Measurements from ENCODE around the gene FOCAD. TPM values are rescaled to one million over a fixed set of nuclear protein-coding genes. Genes with fewer than 3 reads are reported as not detected.

Gene FOCAD
- total RNA-seq (10 to 100 TPM; 12.8 to 33.7 (median 22.3) TPM), polyA plus RNA-seq (10 to 100 TPM; 13.1 to 18.3 TPM), total RNA-seq (49.7 reads per million, percentile 71 among the genes with 10 or more reads in this experiment)

DNA sequence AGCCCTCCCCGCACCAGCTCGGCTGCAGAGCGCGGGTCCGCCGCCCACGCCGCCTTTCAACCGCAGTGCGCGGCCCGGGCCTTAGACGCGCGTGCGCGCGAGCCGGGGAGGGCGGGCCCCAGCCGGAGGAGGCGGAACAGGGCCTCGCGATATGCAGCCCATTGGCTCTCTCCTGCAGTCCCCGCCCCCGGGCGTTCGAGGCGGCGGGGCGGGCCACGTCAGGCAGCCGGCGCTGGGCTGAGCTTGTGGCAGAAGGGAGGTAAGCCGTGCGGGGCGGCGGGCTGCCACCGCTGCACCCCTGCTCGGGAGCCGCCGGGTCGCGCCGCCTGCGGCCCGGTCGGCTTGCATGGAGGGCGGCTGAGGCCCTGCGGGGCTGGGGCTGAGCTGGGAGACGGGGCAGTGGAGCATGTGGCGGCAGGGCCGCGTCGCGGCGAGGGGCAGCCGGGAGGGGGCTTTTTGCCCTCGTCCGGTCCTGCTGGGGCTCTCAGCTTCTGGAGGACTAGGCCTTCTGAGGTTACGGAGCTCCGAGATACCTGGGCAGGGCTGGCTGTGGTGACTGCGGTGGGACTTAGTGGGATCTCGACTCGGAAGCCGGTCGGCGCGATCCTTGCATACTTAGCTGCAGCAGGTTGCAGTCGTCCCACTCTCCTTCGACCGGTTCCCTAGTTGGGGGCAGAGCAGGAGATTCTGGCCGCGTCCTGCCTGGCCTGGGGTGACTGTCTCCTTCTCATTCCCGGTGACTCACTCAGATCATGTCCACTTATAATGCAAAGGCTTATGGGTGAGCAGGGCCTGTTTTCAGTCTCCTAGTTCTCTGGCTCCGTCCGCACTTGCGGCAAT, at the start of gene FOCAD:
TSS of gene FOCAD (plus strand) at position 225 of the 840 bp plus-strand sequence. CDS start 31,095 bp downstream, outside the sequence.
- no peaks in the 10 kb centered on the region for H3K36me3 ChIP-seq (ENCODE audit: control insufficient read depth in 2 of 3, insufficient read depth in 3 of 3, low read length in 3 of 3)
- ChIA-PET CTCF (interaction anchor here (0.7 to 1.4 kb wide), 7 partner anchors 14 to 663 kb away, joined by 3 to 5 read pairs (median 3); partner anchors contain the start of gene MLLT3), POLR2A (interaction anchor here (0.6 to 2.8 kb wide), 20 partner anchors 10 to 493 kb away, joined by 3 to 31 read pairs (median 3); partner anchors contain the start of genes HACD4 and MLLT3)
- ATAC-seq (peak; percentile 99), DNase-seq (peak; percentile 94 to 99 (median 96))
- Mint-ChIP-seq H3K27me3 (no peaks in the 10 kb centered on the region), H3K27ac (peak within 1 kb of the TSS; percentile 78 to 96 (median 92)), H3K4me3 (peak within 1 kb of the TSS; percentile 89 to 98 (median 96)), H3K4me1 (peaks cover 11 to 29% (median 24%) of the 10 kb centered on the region in 7 donors), H3K36me3 (peaks cover 0 to 3% (median 0%) of the 10 kb centered on the region in 5 donors), H3K9me3 (no peaks in the 10 kb centered on the region)
- intact Hi-C loops (cut with micrococcal nuclease), result loop anchor here (1.0 to 5.0 kb wide), 16 partner anchors 26 to 1581 kb away; partner anchors contain the start of genes HACD4 (in 2 of the 2), HAUS6 (in 1 of the 2), MLLT3 (in 1 of the 2) and MTAP (in 1 of the 2)
- H3K4me3 ChIP-seq (ENCODE audit: low read length), result peak within 1 kb of the TSS; percentile 95
- H3K4me1 ChIP-seq (ENCODE audit: control insufficient read depth in 2 of 2, insufficient read depth in 2 of 2, low read length in 2 of 2), result peaks cover 0 to 6% of the 10 kb centered on the region in 2 donors
- H3K27me3 ChIP-seq (ENCODE audit: control insufficient read depth in 2 of 2, insufficient read depth in 2 of 2, low read length in 2 of 2), result no peaks in the 10 kb centered on the region
- H3K9me3 ChIP-seq (ENCODE audit: control insufficient read depth in 2 of 3, low read length in 3 of 3), result no peaks in the 10 kb centered on the region
- H3K27ac ChIP-seq (ENCODE audit: low read depth, low read length), result peak within 1 kb of the TSS; percentile 81

DNA sequence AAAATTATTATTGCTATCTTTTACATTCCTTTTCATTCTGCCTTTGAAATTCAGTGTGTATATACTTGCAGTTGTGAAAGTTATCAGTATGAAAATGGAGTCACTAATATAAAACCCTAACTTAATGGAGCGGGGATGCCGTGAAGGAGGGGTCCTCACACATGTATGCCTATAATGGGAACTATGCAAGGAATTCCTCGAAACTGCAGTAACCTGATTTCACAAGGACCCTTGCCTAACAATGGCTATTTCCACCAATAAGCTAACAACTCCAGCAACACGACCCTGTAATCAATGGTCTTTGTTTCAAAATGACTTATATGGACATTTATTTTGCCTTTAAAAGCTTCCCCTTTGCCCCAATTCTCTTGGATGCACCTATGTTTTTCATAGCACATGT, 49.2 kb upstream of the FOCAD start:
- Mint-ChIP-seq H3K27ac (no peak overlapping the region), H3K4me1 (peaks cover 0 to 8% (median 3%) of the 10 kb centered on the region in 7 donors), H3K4me3 (no peak overlapping the region), H3K36me3 (peaks cover 0 to 1% (median 0%) of the 10 kb centered on the region in 5 donors), H3K9me3 (no peaks in the 10 kb centered on the region), H3K27me3 (peaks cover 0 to 47% (median 0%) of the 10 kb centered on the region in 5 donors)
- intact Hi-C loops (cut with micrococcal nuclease), result no loop called here
- POLR2A ChIA-PET, result no interaction called here
- ATAC-seq, result no peak
- H3K4me1 ChIP-seq (ENCODE audit: control insufficient read depth in 2 of 2, insufficient read depth in 2 of 2, low read length in 2 of 2), result no peaks in the 10 kb centered on the region
- CTCF ChIA-PET, result no interaction called here
- no peak for DNase-seq
- no peak overlapping the region for H3K27ac ChIP-seq (ENCODE audit: low read depth, low read length)
- no peak overlapping the region for H3K4me3 ChIP-seq (ENCODE audit: low read length)
- H3K9me3 ChIP-seq (ENCODE audit: control insufficient read depth in 2 of 3, low read length in 3 of 3), result no peaks in the 10 kb centered on the region
- no peaks in the 10 kb centered on the region for H3K27me3 ChIP-seq (ENCODE audit: control insufficient read depth in 2 of 2, insufficient read depth in 2 of 2, low read length in 2 of 2)
- no peaks in the 10 kb centered on the region for H3K36me3 ChIP-seq (ENCODE audit: control insufficient read depth in 2 of 3, insufficient read depth in 3 of 3, low read length in 3 of 3)

GRCh38 chr9:20636888-20637440, 47.1 kb upstream of the FOCAD start:
- ChIA-PET CTCF (interaction anchor here (1.5 kb wide), 1 partner anchor 13 kb away, joined by 4 read pairs; no protein-coding TSS in a partner anchor), POLR2A (interaction anchor here (0.7 kb wide), 1 partner anchor 1588 kb away, joined by 3 read pairs; no protein-coding TSS in a partner anchor)
- Histone ChIP-seq H3K36me3 (ENCODE audit: control insufficient read depth in 2 of 3, insufficient read depth in 3 of 3, low read length in 3 of 3) (no peaks in the 10 kb centered on the region), H3K27ac (ENCODE audit: low read depth, low read length) (no peak overlapping the region), H3K4me3 (ENCODE audit: low read length) (no peak overlapping the region), H3K4me1 (ENCODE audit: control insufficient read depth in 2 of 2, insufficient read depth in 2 of 2, low read length in 2 of 2) (peaks cover 11 to 15% of the 10 kb centered on the region in 2 donors), H3K9me3 (ENCODE audit: control insufficient read depth in 2 of 3, low read length in 3 of 3) (no peaks in the 10 kb centered on the region), H3K27me3 (ENCODE audit: control insufficient read depth in 2 of 2, insufficient read depth in 2 of 2, low read length in 2 of 2) (no peaks in the 10 kb centered on the region)
- no peaks in the 10 kb centered on the region for H3K9me3 Mint-ChIP-seq
- no peak overlapping the region for H3K4me3 Mint-ChIP-seq
- intact Hi-C loops (cut with micrococcal nuclease), result no loop called here
- H3K27ac Mint-ChIP-seq, result no peak overlapping the region
- ATAC-seq, result no peak
- DNase-seq, result no peak
- peaks cover 10 to 22% (median 16%) of the 10 kb centered on the region in 7 donors for H3K4me1 Mint-ChIP-seq
- H3K27me3 Mint-ChIP-seq, result peaks cover 0 to 28% (median 0%) of the 10 kb centered on the region in 5 donors
- H3K36me3 Mint-ChIP-seq, result peaks cover 0 to 4% (median 0%) of the 10 kb centered on the region in 5 donors

GRCh38 chr9:20640331-20641187, 43.5 kb upstream of the FOCAD start:
- intact Hi-C loops (cut with micrococcal nuclease), result loop anchor here (1.0 kb wide), 2 partner anchors 17 to 44 kb away; partner anchors contain the start of gene FOCAD (in 1 of the 2)
- H3K27ac ChIP-seq (ENCODE audit: low read depth, low read length), result no peak overlapping the region

GRCh38 chr9:20642045-20642444, 42.0 kb upstream of the FOCAD start:
- Histone ChIP-seq H3K9me3 (ENCODE audit: control insufficient read depth in 2 of 3, low read length in 3 of 3) (no peaks in the 10 kb centered on the region), H3K27me3 (ENCODE audit: control insufficient read depth in 2 of 2, insufficient read depth in 2 of 2, low read length in 2 of 2) (no peaks in the 10 kb centered on the region), H3K4me3 (ENCODE audit: low read length) (no peak overlapping the region), H3K4me1 (ENCODE audit: control insufficient read depth in 2 of 2, insufficient read depth in 2 of 2, low read length in 2 of 2) (peaks cover 11 to 15% of the 10 kb centered on the region in 2 donors), H3K27ac (ENCODE audit: low read depth, low read length) (no peak overlapping the region), H3K36me3 (ENCODE audit: control insufficient read depth in 2 of 3, insufficient read depth in 3 of 3, low read length in 3 of 3) (no peaks in the 10 kb centered on the region)
- Mint-ChIP-seq H3K4me3 (no peak overlapping the region), H3K9me3 (no peaks in the 10 kb centered on the region), H3K4me1 (peaks cover 10 to 26% (median 20%) of the 10 kb centered on the region in 7 donors), H3K27me3 (peaks cover 0 to 21% (median under 1%) of the 10 kb centered on the region in 5 donors), H3K27ac (peak overlapping the region in 5 of 9 donors; percentile 1 to 55 (median 26)), H3K36me3 (peaks cover 0 to 5% (median 0%) of the 10 kb centered on the region in 5 donors)
- ATAC-seq (no peak), DNase-seq (no peak)
- intact Hi-C loops (cut with micrococcal nuclease), result no loop called here
- ChIA-PET POLR2A (interaction anchor here (0.7 to 1.1 kb wide), 3 partner anchors 20 to 226 kb away, joined by 3 to 4 read pairs (median 4); partner anchors contain the start of gene MLLT3), CTCF (no interaction called here)

More at GRCh38 chr9:20640331-20641187, 43.5 kb upstream of the FOCAD start:
- Histone ChIP-seq H3K36me3 (ENCODE audit: control insufficient read depth in 2 of 3, insufficient read depth in 3 of 3, low read length in 3 of 3) (no peaks in the 10 kb centered on the region), H3K4me3 (ENCODE audit: low read length) (peak overlapping the region; percentile 2), H3K9me3 (ENCODE audit: control insufficient read depth in 2 of 3, low read length in 3 of 3) (no peaks in the 10 kb centered on the region), H3K4me1 (ENCODE audit: control insufficient read depth in 2 of 2, insufficient read depth in 2 of 2, low read length in 2 of 2) (peaks cover 11 to 15% of the 10 kb centered on the region in 2 donors), H3K27me3 (ENCODE audit: control insufficient read depth in 2 of 2, insufficient read depth in 2 of 2, low read length in 2 of 2) (no peaks in the 10 kb centered on the region)
- Mint-ChIP-seq H3K9me3 (no peaks in the 10 kb centered on the region), H3K27ac (peak overlapping the region; percentile 28 to 89 (median 63)), H3K36me3 (peaks cover 0 to 5% (median 0%) of the 10 kb centered on the region in 5 donors), H3K27me3 (peaks cover 0 to 22% (median 0%) of the 10 kb centered on the region in 5 donors), H3K4me3 (peak overlapping the region; percentile 39 to 81 (median 73)), H3K4me1 (peaks cover 10 to 26% (median 20%) of the 10 kb centered on the region in 7 donors)
- ChIA-PET POLR2A (interaction anchor here (0.9 to 2.4 kb wide), 5 partner anchors 18 to 197 kb away, joined by 3 to 15 read pairs (median 3); partner anchors contain the start of gene MLLT3), CTCF (interaction anchor here (1.0 to 1.1 kb wide), 2 partner anchors 9 to 16 kb away, joined by 3 to 4 read pairs; no protein-coding TSS in a partner anchor)
- peak; percentile 44 to 82 (median 76) for DNase-seq
- peak; percentile 84 for ATAC-seq
